GM19372 (cell line): ENCODE results near the gene HNF1A.

Source experiments
- ATAC-seq: cut with Tn5 transposase; IDR thresholded peaks from one replicate; pipeline ENCODE4 v1.9.1; 2021; ENCODE audit warnings: mild to moderate bottlenecking, low read depth, moderate library complexity; ENCODE audit not compliant: unreplicated experiment

HNF1A gene

GRCh38 chr12:121008347-121009098 is 30.2 kb downstream of the HNF1A start:
- ATAC-seq, result no peak

DNA sequence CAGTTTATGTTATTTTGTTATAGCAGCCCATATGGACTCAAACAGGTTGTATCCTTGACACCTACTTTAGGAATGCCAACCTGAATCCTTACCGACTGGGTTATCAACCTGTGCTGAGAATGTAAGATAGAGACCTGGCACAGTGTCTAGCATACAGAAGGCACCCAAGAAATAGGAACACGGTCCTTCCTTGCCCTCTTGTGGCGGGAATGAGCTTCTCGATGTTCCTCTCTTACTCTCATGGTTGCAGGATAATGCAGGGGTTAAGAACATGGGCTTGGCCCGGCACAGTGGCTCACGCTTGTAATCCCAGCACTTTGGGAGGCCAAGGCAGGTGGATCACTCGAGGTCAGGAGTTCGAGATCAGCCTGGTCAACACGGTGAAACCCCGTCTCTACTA is 31.4 kb downstream of the HNF1A start:
- ATAC-seq, result no peak

DNA sequence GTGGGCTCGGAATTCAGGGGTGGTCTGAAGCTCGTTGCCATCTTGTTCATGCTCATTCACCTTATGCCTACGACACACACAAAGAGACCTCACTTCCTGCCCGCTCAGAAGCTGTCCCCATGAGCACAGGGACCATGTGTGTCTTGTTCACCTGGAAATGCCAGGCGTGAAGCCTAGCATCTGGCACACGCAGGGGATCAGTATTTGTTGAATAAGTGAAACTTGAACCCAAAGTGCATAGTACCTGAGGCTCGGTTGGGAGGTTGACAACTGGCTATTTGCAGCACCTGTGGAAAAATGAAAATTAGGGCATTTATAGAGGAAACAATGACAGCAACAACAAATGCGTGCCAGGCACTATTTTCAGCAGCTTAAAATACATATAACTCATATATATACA is 32.5 kb downstream of the HNF1A start:
- no peak for ATAC-seq

GRCh38 chr12:121011820-121012219 is 33.5 kb downstream of the HNF1A start:
- ATAC-seq, result no peak

DNA sequence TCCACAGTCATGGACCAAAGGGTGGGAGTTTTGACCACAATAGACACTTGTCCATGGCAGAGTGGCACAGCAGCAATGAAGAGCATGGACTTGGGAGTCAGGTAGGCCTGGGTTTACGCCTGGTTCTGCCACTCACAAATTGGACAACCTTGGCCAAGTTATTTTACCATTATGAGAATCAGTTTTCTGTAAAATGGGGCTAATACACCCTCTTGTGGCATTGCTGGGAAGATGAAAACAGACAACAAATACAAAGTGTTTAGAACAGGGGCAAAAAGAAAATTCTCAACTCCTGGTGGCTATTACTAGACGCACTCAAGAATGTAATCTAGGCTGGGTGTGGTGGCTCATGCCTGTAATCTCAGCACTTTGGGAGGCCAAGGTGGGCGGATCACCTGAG is 35.4 kb downstream of the HNF1A start:
- ATAC-seq, result no peak

DNA sequence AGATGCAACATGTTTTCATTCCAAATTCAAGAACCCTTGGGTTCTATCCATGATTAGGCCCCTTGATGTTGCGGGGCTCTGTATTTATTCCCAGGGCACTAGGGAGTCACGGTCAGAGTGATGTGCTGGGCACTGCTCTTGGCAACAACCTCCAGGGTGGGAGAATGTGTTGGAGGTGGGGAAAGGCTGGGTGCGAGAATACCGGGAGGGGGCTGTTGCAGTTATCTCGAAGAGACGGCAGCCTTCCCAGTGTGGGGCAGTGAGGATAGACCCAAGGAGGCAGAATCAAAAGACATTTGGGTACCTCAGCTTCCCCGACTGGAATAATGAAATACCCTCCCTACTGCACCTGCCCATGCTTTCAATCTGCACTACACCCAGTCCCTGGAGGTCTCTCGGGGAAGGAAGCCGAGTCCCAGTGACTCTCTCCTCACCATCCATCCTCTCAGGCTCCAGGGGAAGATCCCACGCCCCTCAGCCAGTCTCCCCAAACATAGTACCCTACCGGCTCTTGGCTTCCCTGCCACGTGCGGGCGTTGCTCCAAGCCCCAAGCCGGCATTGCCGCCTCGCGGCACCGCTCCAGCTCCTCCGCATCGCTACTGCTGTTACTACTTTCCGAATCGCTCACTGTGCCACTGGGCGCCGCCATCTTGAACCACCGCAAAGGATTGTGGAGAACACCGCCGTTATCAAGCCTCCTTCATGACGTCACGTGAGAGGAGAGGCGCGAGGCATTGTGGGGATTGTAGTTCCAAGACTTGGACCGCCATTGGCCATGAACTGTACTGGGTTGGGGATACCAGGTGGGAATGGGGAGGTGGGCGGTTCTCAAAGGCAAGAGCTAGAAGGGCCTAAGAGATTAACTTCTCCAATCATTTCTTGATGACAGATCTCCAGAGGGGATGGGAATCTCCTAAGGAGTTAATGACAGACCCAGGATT is 37.8 kb downstream of the HNF1A start, which contains the start of gene C12orf43:
Gene C12orf43, minus strand, starts transcription at position 663 of the 942 bp plus-strand sequence. Its CDS starts 13 bp downstream, at position 650.
- ATAC-seq, result peak; percentile 89

GRCh38 chr12:121017966-121018491 is 39.7 kb downstream of the HNF1A start:
- ATAC-seq, result no peak

- ATAC-seq, result no peak
These were observed 40.7 kb downstream of the HNF1A start for GRCh38 chr12:121018860-121019617.

GRCh38 chr12:121021754-121022153 is 43.4 kb downstream of the HNF1A start:
- ATAC-seq, result no peak

DNA sequence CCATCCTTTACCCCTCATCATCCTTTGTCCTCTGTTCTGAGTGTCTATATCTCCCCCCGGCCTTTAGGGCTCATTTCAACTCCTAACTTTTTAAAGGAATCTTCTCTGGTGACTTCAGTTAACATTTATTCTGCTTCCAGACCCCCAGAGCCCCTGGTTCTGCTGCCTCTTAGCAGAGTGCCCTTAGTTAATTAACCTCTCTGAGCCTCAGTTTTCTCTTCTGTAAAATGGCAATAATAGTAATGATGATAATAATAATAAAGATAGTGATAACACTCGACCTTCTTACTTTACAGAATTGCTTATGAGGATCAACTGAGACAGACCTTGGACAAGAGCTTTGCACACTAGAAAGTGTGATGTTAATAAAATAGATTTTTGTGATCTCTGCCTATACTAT is 44.4 kb downstream of the HNF1A start:
- ATAC-seq, result no peak

- ATAC-seq, result no peak
These were observed 45.5 kb downstream of the HNF1A start for GRCh38 chr12:121023799-121024198.

- ATAC-seq, result no peak
These were observed 47.3 kb downstream of the HNF1A start for GRCh38 chr12:121025442-121026226.

GRCh38 chr12:121026274-121027045 is 48.1 kb downstream of the HNF1A start:
- no peak for ATAC-seq

- ATAC-seq, result no peak
These were observed 52.4 kb downstream of the HNF1A start for GRCh38 chr12:121030576-121031212.

GRCh38 chr12:121033625-121034349 is 55.4 kb downstream of the HNF1A start:
- ATAC-seq, result no peak

DNA sequence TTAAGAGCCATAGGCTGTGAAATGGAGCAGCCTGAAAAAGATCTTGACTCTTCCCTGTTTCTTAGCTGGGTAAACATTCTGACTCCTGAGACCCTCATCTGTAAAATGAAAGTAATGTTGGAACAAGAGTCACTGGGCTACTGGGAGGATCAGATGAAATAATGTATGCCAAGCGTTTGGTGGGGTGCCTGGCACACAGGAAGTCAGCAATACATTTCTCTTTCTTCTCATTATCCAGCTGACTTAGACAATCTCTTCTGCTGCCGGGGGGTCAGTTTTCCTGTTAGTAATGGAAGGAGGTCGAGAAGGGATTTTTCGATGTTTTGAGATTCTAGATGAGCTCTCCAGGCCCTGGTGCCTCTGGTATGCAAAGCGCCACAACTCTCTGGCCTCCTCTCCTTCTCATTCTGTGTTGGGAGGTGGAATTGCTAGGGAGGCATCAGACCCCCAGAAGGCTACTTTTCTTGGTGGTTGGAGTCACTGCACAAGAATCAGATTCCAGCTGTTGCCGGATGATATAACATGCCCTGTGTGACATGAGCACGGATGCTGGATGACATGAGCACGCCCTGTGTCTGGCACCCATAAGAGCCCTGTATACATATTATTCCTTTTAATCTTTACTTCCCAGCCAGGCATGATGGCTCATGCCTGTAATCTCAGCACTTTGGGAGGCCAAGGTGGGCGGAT is 56.4 kb downstream of the HNF1A start:
- ATAC-seq, result no peak

GRCh38 chr12:121036810-121037326 is 58.5 kb downstream of the HNF1A start:
- no peak for ATAC-seq
